DOHH2 (cell line): ENCODE data around the gene PIGC.

Experiments
- CTCF ChIP-seq: fragments of 200-600 bp; sonication (generic); IDR thresholded peaks from one replicate; pipeline ENCODE4 v1.5.1; 2014; ENCODE audit warnings: antibody characterized with exemption, mild to moderate bottlenecking, low read depth, low read length; ENCODE audit not compliant: poor library complexity, severe bottlenecking
- EZH2phosphoT487 ChIP-seq: fragments of 200-600 bp; sonication (generic); IDR thresholded peaks from 2 replicates; pipeline ENCODE4 v1.6.1; 2017; ENCODE audit warnings: borderline replicate concordance, mild to moderate bottlenecking, antibody characterized with exemption, low read length, moderate library complexity, mixed read lengths

GRCh38 chr1:172411791-172412338, 32.0 kb downstream of the PIGC start:
- TF ChIP-seq CTCF: no peak
- TF ChIP-seq EZH2phosphoT487: no peak
